Activated naive CD4-positive, alpha-beta T cell treated with anti-CD3 and anti-CD28 coated beads, Interleukin-2, amount 10 ng/mL, durations not matched to agents 7 days and 5 days (primary cell): ENCODE data around the gene HEPACAM2.

Source experiments
- CTCF ChIA-PET: fragments of 350-600 bp; sonication (Branson Sonifier 250); formaldehyde crosslinking; loops from one replicate; lab custom pipeline; 2021; ENCODE audit warnings: antibody characterized with exemption; lab: Charles Lee
- DNase-seq: peaks from one replicate; pipeline ENCODE4 v3.0.0-alpha.2; 2020
- H3K27ac Mint-ChIP-seq: one replicate; pipeline ENCODE4 v1.8.0; 2021; ENCODE audit warnings: mild to moderate bottlenecking, moderate library complexity, mixed read lengths
- H3K27me3 Mint-ChIP-seq: one replicate; pipeline ENCODE4 v1.8.0; 2021; ENCODE audit warnings: mild to moderate bottlenecking, mixed read lengths
- H3K36me3 Mint-ChIP-seq: one replicate; pipeline ENCODE4 v1.8.0; 2021; ENCODE audit warnings: mixed read lengths
- H3K4me1 Mint-ChIP-seq: one replicate; pipeline ENCODE4 v1.8.0; 2021; ENCODE audit warnings: mixed read lengths
- H3K4me3 Mint-ChIP-seq: one replicate; pipeline ENCODE4 v1.8.0; 2021; ENCODE audit warnings: mild to moderate bottlenecking, moderate library complexity, mixed read lengths
- H3K9me3 Mint-ChIP-seq: one replicate; pipeline ENCODE4 v1.8.0; 2021; ENCODE audit warnings: mixed read lengths

Gene HEPACAM2

DNA sequence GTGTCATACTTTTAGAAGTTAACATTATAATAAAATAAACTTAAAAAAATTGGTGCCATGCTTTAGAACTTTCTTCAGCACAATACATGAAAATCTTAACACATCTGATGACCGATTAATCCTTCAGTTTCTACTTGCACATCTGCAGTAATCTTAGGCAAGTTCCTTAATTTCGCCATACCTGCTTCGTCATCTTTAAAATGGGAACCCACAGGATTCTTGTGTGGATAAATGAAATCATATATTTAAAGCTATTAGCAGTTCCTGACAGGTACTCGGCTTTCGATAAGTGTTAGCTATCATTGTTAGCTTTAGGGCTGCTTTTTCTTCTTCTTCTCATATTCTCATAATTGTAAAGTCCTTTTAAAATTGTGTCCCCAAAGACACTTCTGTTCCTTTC is 5.0 kb upstream of the HEPACAM2 start:
- Mint-ChIP-seq H3K9me3 (no peaks in the 10 kb centered on the region), H3K4me1 (peaks cover 23% of the 10 kb centered on the region), H3K36me3 (no peaks in the 10 kb centered on the region), H3K27ac (peak overlapping the region; percentile 96), H3K4me3 (peak overlapping the region; percentile 95), H3K27me3 (no peaks in the 10 kb centered on the region)
- CTCF ChIA-PET, result interaction anchor here (1.0 to 3.1 kb wide), 2 partner anchors 14 to 320 kb away, joined by 3 to 16 read pairs; no protein-coding TSS in a partner anchor
- DNase-seq, result no peak

DNA sequence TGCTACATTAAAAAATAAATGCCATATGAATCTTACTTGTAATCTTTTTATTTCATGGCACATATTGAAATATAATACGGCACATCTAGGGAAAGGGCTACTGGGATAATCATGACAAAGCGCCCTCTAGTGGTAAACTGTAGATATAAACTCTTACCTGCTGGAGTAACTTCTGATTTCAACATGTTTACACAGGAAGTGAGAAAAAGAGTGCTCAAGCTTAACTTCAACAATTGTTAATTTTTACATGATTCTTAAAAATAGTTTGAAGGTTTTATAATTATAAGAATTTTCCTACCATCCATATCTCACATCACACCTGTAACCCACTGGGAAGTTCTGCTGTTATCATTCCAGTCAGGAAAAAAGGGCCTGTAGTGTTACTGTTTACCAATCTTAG is 2.0 kb upstream of the HEPACAM2 start:
- DNase-seq, result no peak
- Mint-ChIP-seq H3K36me3 (no peaks in the 10 kb centered on the region), H3K27me3 (no peaks in the 10 kb centered on the region), H3K9me3 (no peaks in the 10 kb centered on the region), H3K27ac (peak overlapping the region; percentile 25), H3K4me3 (no peak overlapping the region), H3K4me1 (peaks cover 20% of the 10 kb centered on the region)
- CTCF ChIA-PET, result interaction anchor here (0.9 to 2.9 kb wide), 10 partner anchors 15 to 608 kb away, joined by 3 to 20 read pairs (median 4); partner anchors contain the start of gene SAMD9

DNA sequence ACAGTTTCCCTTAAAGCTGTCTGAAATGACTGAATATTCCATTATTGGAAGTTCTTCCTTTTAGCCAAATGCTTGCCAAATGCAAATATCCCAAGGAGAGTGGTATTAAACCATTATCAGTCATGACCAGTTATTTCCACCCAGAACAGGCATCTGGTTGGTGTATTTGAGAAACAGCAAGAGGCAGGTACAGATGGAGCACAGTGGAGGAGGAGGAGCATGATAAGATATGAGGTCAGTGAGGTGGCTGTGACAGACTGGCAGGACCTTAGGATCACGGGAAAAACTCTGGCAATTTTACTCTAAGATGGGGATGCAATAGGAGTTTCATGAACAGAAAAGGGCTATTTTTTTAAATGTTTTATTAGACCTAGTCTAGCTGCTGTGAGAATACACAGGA is 6.4 kb downstream of the HEPACAM2 start:
- DNase-seq, result no peak
- H3K4me3 Mint-ChIP-seq, result no peak overlapping the region
- peaks cover 7% of the 10 kb centered on the region for H3K27me3 Mint-ChIP-seq
- CTCF ChIA-PET, result no interaction called here
- no peaks in the 10 kb centered on the region for H3K4me1 Mint-ChIP-seq
- H3K9me3 Mint-ChIP-seq, result no peaks in the 10 kb centered on the region
- no peaks in the 10 kb centered on the region for H3K36me3 Mint-ChIP-seq
- H3K27ac Mint-ChIP-seq, result no peak overlapping the region

DNA sequence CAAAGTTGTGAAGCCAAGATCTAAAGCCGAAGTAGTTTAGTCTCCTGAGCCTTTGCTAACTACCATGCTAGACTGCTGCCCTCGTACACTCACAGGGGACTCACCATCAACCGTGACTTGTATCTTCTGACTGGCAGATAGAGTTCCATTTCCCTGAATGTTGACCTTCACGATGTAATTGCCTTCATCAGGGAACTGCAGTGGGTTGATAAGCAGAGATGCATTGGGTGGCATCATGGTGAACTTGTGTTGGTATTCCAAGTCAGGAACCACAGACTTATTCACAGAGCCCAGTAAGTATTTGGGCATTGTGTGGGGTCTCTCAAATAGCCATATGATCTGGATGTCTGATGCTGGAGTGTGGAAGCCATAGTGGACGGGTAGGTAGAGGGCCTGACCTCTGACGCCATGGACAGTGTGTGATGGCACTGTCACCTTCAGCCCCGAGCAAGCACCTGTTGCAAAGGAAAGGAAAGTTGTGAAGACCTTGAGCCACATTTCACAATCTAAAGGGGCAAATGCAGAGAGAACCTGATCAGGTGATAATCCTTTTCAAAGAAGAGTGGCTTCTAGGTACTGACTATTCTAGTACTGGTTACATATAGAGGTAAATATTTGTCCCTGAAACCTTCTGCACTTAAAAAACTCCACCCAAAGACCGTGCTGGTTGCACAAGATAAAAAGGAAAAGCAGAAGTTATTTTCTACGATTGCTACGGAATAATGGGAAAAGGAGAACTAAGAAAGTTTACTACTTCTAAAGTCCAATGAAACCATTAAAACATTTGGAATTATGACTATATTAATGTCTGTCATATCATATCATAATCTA is 7.1 kb downstream of the HEPACAM2 start:
- no peak for DNase-seq
- Mint-ChIP-seq H3K27me3 (peaks cover 9% of the 10 kb centered on the region), H3K36me3 (no peaks in the 10 kb centered on the region), H3K9me3 (no peaks in the 10 kb centered on the region), H3K4me1 (no peaks in the 10 kb centered on the region), H3K27ac (no peak overlapping the region), H3K4me3 (no peak overlapping the region)
- CTCF ChIA-PET, result no interaction called here

DNA sequence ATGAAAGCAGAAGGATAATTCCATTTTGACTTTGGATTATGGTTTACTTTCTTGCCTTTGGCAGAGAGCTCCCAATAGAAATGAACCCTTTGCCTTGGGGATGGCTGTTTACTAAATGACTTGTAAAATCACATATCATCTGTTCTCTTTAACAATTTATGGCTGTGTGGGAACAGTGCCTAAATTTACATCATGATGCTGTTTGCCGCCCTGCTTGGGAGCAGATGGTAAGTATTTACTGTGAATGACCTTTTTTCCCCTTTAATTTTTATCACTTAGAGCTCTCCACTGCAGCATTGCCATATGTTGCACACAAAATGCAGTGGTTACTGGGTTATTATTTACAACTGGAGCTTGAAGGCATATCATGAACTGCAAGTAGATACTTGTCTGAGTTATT is 13.4 kb downstream of the HEPACAM2 start:
- Mint-ChIP-seq H3K4me3 (no peak overlapping the region), H3K36me3 (no peaks in the 10 kb centered on the region), H3K4me1 (no peaks in the 10 kb centered on the region), H3K27ac (no peak overlapping the region), H3K27me3 (peaks cover 17% of the 10 kb centered on the region), H3K9me3 (no peaks in the 10 kb centered on the region)
- no peak for DNase-seq
- CTCF ChIA-PET, result interaction anchor here (1.2 kb wide), 1 partner anchor 15 kb away, joined by 5 read pairs; no protein-coding TSS in a partner anchor

DNA sequence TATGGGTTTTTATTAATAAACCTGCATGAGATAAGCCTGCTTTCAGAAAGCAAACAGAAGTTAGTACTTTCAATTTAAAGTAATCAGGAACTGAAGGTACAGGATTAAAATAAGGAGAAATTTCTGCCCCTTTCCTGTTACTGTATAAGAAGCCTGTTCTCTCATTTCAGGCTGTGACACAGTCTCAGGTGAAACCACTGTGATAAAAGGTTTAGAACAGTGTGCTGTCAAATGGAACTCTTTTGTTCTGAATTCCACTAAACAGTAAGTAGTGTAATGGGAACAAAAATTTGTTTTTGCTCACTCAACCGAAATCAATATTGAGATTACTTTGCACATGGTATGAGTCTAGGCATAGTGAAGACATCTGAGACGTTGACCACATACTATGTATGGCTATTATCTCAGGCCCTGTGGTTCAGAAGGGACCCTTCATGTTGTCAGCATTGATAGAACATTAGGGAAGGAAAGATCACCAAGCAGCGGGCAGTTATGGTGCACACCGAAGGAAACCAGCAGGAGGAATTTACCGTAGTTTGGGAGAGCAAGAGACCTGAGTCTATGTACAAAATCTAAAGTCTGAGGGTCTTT is 14.9 kb downstream of the HEPACAM2 start:
- Mint-ChIP-seq H3K9me3 (no peaks in the 10 kb centered on the region), H3K4me1 (no peaks in the 10 kb centered on the region), H3K36me3 (no peaks in the 10 kb centered on the region), H3K27ac (no peak overlapping the region), H3K27me3 (peaks cover 22% of the 10 kb centered on the region), H3K4me3 (no peak overlapping the region)
- DNase-seq, result no peak
- CTCF ChIA-PET, result no interaction called here

DNA sequence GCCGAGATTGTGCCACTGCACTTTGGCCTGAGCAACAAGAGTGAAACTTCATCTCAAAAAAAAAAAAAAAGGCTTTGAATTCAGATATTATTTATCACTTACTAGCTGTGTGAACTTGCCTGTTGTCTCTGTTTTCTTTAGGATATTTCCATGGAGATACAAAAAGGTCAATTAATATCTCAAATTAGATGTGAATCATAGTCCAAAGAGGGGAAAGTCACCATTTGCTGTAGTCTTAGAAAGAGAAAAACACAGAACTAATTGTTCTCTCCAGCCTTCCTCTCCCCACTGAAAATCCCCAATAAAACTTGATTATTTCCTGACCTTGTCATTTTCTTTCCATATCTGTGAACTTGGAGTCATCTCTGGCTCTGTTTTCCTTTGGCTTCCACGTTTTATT is 21.2 kb downstream of the HEPACAM2 start:
- Mint-ChIP-seq H3K4me3 (no peak overlapping the region), H3K36me3 (no peaks in the 10 kb centered on the region), H3K9me3 (no peaks in the 10 kb centered on the region), H3K27me3 (peaks cover 16% of the 10 kb centered on the region), H3K27ac (no peak overlapping the region), H3K4me1 (no peaks in the 10 kb centered on the region)
- CTCF ChIA-PET, result no interaction called here
- DNase-seq, result no peak

DNA sequence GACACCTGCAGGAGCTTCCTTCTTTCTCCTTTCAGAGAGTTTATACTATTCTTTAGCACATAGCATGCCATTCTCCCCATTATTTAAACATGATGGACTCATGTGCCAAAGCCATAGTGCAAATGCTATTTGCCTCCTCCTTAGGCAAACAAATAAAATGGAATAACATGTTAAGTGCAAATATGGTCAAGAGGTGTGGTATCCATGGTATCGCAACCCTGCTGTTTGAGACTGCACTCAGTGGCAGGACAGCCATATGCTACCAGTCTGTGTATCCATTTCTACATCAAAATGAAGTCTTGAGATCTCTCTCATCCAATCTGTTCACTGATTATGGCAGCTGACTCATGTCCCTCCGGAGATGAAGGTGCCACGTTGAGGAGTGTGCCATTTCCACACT is 22.8 kb downstream of the HEPACAM2 start:
- Mint-ChIP-seq H3K4me3 (no peak overlapping the region), H3K27ac (no peak overlapping the region), H3K4me1 (no peaks in the 10 kb centered on the region), H3K27me3 (peaks cover 18% of the 10 kb centered on the region), H3K9me3 (no peaks in the 10 kb centered on the region), H3K36me3 (no peaks in the 10 kb centered on the region)
- CTCF ChIA-PET, result no interaction called here
- no peak for DNase-seq

DNA sequence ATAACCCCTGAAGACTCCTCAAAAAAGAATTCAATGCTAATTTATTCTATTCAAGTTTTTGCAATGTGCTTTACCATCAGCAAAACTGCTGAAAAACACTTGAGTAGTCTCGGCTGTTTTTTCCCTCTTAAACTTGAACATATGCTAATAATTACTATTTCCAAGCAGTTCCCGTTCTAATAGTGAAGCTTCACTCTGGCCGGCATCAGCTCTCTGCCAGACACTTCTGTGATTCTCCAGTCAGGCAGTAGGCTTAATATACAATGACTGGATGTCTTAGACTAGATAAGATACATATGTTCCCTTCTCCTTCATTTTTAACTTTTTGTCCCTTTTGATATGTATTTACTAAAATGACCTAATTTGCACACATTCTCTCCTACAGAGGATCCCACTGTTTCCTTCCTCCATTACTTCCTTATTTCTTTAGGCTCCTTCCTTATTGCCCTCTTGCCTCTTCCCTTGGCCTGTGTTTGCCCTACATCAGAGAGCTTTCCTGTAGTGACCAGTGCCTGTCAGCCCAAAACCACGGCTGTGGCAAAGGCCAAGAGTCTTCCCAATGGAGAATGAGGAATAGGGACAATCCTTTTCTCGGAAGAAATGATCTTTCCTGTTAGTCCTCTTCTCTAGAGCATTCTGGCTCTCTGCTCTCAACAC is 23.5 kb downstream of the HEPACAM2 start:
- H3K9me3 Mint-ChIP-seq, result no peaks in the 10 kb centered on the region
- no peaks in the 10 kb centered on the region for H3K4me1 Mint-ChIP-seq
- H3K4me3 Mint-ChIP-seq, result no peak overlapping the region
- no peaks in the 10 kb centered on the region for H3K36me3 Mint-ChIP-seq
- H3K27ac Mint-ChIP-seq, result peak overlapping the region; percentile 29
- CTCF ChIA-PET, result no interaction called here
- DNase-seq, result no peak
- H3K27me3 Mint-ChIP-seq, result peaks cover 18% of the 10 kb centered on the region

DNA sequence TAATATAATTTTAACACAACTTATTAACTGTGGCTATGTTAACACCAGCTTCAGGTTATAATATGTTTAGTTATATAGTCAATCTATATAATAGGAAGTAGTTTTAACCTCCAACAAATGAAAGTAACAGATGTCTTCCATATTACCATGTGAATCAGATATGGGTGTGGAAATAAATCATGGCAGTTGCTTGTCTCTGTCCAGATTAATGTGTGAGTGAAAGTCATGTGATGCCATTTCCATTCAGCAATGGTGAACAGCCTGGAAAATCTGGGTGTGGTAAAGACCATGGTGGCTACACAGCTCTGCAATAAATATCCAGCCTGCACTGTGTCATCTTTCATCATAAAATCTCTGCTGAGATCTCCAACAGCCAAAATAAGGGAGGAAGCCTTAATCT is 27.8 kb downstream of the HEPACAM2 start:
- Mint-ChIP-seq H3K9me3 (no peaks in the 10 kb centered on the region), H3K27ac (no peak overlapping the region), H3K36me3 (no peaks in the 10 kb centered on the region), H3K4me3 (no peak overlapping the region), H3K4me1 (no peaks in the 10 kb centered on the region), H3K27me3 (peaks cover 8% of the 10 kb centered on the region)
- no peak for DNase-seq
- CTCF ChIA-PET, result no interaction called here

DNA sequence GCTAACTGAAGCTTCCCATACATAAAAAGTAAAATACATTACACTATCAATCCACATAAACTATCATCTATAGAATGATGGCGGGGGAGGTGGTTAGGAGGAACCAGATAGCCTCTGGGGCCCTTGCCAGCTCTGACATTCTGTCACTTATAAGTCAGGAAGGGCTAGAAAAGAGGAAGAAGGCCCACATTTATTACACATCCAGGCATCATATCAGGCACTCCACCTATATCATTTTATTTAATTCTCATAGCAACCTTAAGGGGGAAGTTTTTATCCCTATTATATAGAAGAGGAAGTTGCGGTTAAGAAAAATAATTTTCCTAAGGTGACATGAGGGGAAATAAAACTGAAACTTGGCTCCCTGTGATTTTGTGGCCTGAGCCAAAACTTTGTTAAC is 29.9 kb downstream of the HEPACAM2 start:
- no peak overlapping the region for H3K27ac Mint-ChIP-seq
- H3K4me1 Mint-ChIP-seq, result no peaks in the 10 kb centered on the region
- no peaks in the 10 kb centered on the region for H3K36me3 Mint-ChIP-seq
- no peak overlapping the region for H3K4me3 Mint-ChIP-seq
- CTCF ChIA-PET, result no interaction called here
- DNase-seq, result no peak
- H3K27me3 Mint-ChIP-seq, result peaks cover 11% of the 10 kb centered on the region
- no peaks in the 10 kb centered on the region for H3K9me3 Mint-ChIP-seq

DNA sequence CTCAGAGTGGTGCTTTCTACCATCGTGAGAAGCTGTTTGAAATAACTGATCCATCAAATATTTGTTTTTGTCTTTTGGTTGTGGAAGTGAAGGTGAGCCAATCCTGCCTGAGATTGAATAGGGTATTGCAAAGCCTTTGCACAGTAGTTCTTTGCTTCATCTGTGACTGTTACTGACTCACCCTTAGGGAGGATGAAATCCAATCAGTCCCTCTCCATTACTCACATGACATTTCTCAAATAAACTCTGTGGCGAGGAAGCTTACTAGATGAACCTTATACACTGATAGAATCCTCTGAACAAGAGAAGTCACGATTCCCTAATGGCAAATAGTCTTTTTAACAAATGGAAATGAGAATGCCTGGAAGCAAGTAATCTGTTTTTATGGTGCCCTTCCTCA is 31.9 kb downstream of the HEPACAM2 start:
- no peaks in the 10 kb centered on the region for H3K4me1 Mint-ChIP-seq
- H3K36me3 Mint-ChIP-seq, result no peaks in the 10 kb centered on the region
- DNase-seq, result no peak
- CTCF ChIA-PET, result interaction anchor here (1.8 kb wide), 1 partner anchor 35 kb away, joined by 3 read pairs; no protein-coding TSS in a partner anchor
- H3K4me3 Mint-ChIP-seq, result no peak overlapping the region
- H3K27ac Mint-ChIP-seq, result no peak overlapping the region
- peaks cover 19% of the 10 kb centered on the region for H3K27me3 Mint-ChIP-seq
- H3K9me3 Mint-ChIP-seq, result no peaks in the 10 kb centered on the region

DNA sequence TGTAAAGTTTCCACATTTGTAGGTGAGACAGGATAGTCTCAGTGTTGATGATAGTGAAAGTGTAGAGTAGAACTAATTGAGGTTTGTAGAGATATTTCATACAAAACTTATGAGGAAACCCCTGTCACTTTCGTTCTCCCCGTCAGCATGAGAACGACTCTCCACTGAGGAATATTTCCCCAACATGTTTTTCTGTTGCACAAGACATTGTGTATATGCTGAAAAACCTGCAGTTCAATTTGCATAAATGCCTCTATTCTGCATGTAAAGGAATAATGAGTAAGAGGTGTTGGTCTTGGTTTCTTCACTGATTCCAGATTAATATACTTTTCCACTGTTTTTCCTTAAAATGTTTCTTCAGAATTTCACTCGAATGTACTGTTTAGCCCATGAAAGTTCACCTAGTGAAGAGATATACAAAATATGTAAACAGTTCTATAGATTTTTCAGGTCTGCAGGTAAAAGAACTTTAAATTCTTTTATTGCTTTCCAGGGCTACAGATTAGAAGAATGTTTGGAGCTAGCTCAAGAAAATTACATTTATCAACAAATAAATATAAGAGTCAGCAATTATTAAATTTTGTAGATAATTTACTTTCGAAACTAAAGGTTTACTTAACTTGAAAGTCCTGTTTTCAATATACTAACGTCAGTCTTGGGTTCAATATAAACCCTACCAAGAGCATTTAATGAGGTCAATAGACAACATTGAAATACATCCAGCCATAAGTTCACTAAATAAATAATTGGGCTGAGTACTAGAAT is 37.2 kb downstream of the HEPACAM2 start:
- H3K4me3 Mint-ChIP-seq, result no peak overlapping the region
- peaks cover 27% of the 10 kb centered on the region for H3K27me3 Mint-ChIP-seq
- DNase-seq, result no peak
- no peaks in the 10 kb centered on the region for H3K36me3 Mint-ChIP-seq
- H3K4me1 Mint-ChIP-seq, result no peaks in the 10 kb centered on the region
- CTCF ChIA-PET, result no interaction called here
- no peaks in the 10 kb centered on the region for H3K9me3 Mint-ChIP-seq
- no peak overlapping the region for H3K27ac Mint-ChIP-seq
